Aorta (tissue), 5 donors: ENCODE data around the gene TRIM37. TPM values are rescaled to one million over a fixed set of nuclear protein-coding genes. Genes with fewer than 3 reads are reported as not detected.

Source experiments
- ATAC-seq: fragments of 200-7000 bp; cut with Tn5 transposase; one replicate; pipeline ENCODE4 v1.9.1; 2022; ENCODE audit warnings: moderate library complexity; ENCODE audit not compliant: low FRiP score
- DNase-seq, 2 donors: peaks; one replicate each; pipeline ENCODE4 v3.0.0-alpha.2; 2020
- H3K27ac ChIP-seq, 2 donors: one replicate each; pipeline ENCODE4 v1.5.1; 2013; ENCODE audit warnings: low read length in 2 of 2, mild to moderate bottlenecking in 2 of 2, moderate library complexity in 2 of 2, control low read depth in 1 of 2, inconsistent platforms in 1 of 2, low read depth in 1 of 2
- H3K27me3 ChIP-seq, 2 donors: one replicate each; pipeline ENCODE4 v1.6.1; 2013; ENCODE audit warnings: control low read depth in 1 of 2, low read length in 1 of 2, mild to moderate bottlenecking in 1 of 2, moderate library complexity in 1 of 2; ENCODE audit not compliant: insufficient read depth in 2 of 2, control insufficient read depth in 1 of 2
- H3K36me3 ChIP-seq, 2 donors: one replicate each; pipeline ENCODE4 v1.6.1; 2013; ENCODE audit warnings: control low read depth in 1 of 2, low read length in 1 of 2, mild to moderate bottlenecking in 1 of 2; ENCODE audit not compliant: insufficient read depth in 2 of 2, control insufficient read depth in 1 of 2
- H3K4me1 ChIP-seq, 2 donors: one replicate each; pipeline ENCODE4 v1.6.1; 2013; ENCODE audit warnings: low read length in 2 of 2, control low read depth in 1 of 2, mild to moderate bottlenecking in 1 of 2, moderate library complexity in 1 of 2; ENCODE audit not compliant: insufficient read depth in 2 of 2, control insufficient read depth in 1 of 2
- H3K4me3 ChIP-seq, 2 donors: one replicate each; pipeline ENCODE4 v1.5.1; 2013; ENCODE audit warnings: low read length in 2 of 2, control low read depth in 1 of 2, mild to moderate bottlenecking in 1 of 2
- H3K9me3 ChIP-seq: one replicate; pipeline ENCODE4 v1.6.1; 2013; ENCODE audit warnings: mild to moderate bottlenecking, low read length; ENCODE audit not compliant: control insufficient read depth
- WGBS, 2 donors: extraction: QIAGEN DNeasy Blood & Tissue Kit; methylation state at CpG; one replicate each; pipeline ENCODE4 v1.1.7; 2013; 5-methylcytosine and 5-hydroxymethylcytosine counted together
- intact Hi-C, 2 donors: fragments of 100-400 bp; cut with DNase I; formaldehyde crosslinking; loops; one replicate each; pipeline versions ENCODE4 v1.14.2 to v1.15.0; 2022
- polyA plus RNA-seq, 2 donors: library from polyadenylated mRNA; stranded (reverse); fragments of 200-250 nt; gene quantifications; one replicate each; pipeline ENCODE4 v1.2.3, GENCODE V29; 2013
- total RNA-seq, 2 donors: library from RNA; stranded (reverse); fragmentation: NEBNext Ultra II Directional; extraction: Animal tissue kit (Norgen Biotek cat#: 25700); gene quantifications; one replicate each; pipeline ENCODE4 v1.2.1, GENCODE V29; 2021
- donor health status: healthy with polysubstance abuse.
- donor health status: Bipolar disorder and iron deficiency.
- donor health status: DM: no; HTN: no; CAD: no.
- donor health status: DM: no; HTN: no; CAD: no.
- donor health status: DM: yes; HTN: yes; CAD: no.

Gene TRIM37
- total and polyA plus RNA-seq, 4 donors = 7.9 to 23.8 (median 14.2) TPM

- WGBS, 2 donors = 72 to 73% methylated on average over 2 of the region's 2 CpGs
- Histone ChIP-seq H3K36me3 (no peaks in the 10 kb centered on the region), H3K9me3 (no peaks in the 10 kb centered on the region), H3K4me1 (no peaks in the 10 kb centered on the region), H3K27me3 (no peaks in the 10 kb centered on the region), H3K4me3 (no peak overlapping the region), H3K27ac (no peak overlapping the region)
- ATAC-seq (no peak), DNase-seq (no peak)
- intact Hi-C loops = loop anchor here (5.0 to 10.0 kb wide), 3 partner anchors 296 to 423 kb away; no protein-coding TSS in a partner anchor
These were observed 98.7 kb downstream of the TRIM37 start for GRCh38 chr17:59007995-59008394.

- H3K4me3 ChIP-seq = no peak overlapping the region
- no peaks in the 10 kb centered on the region for H3K9me3 ChIP-seq
- intact Hi-C loops = loop anchor here (5.0 to 10.0 kb wide), 4 partner anchors 292 to 487 kb away; no protein-coding TSS in a partner anchor
- no peaks in the 10 kb centered on the region for H3K4me1 ChIP-seq
- DNase-seq (peak in 1 of 2 donors; percentile 51), ATAC-seq (peak; percentile 87)
- no peak overlapping the region for H3K27ac ChIP-seq
- H3K27me3 ChIP-seq = no peaks in the 10 kb centered on the region
- 24% methylated on average over 4 of the region's 4 CpGs for WGBS, 2 donors
- no peaks in the 10 kb centered on the region for H3K36me3 ChIP-seq
These were observed 102.2 kb downstream of the TRIM37 start for GRCh38 chr17:59004338-59005111.

- Histone ChIP-seq H3K4me3 (no peak overlapping the region), H3K27me3 (no peaks in the 10 kb centered on the region), H3K36me3 (peaks cover 0 to under 1% of the 10 kb centered on the region in 2 donors), H3K27ac (no peak overlapping the region), H3K4me1 (no peaks in the 10 kb centered on the region), H3K9me3 (no peaks in the 10 kb centered on the region)
- DNase-seq = no peak
- WGBS, 2 donors = 94 to 100% methylated on average over 1 of the region's 1 CpG
- ATAC-seq = no peak
- intact Hi-C loops = loop anchor here (5.0 to 10.0 kb wide), 3 partner anchors 292 to 487 kb away; no protein-coding TSS in a partner anchor
These were observed 102.8 kb downstream of the TRIM37 start for GRCh38 chr17:59003860-59004259.

GRCh38 chr17:59002848-59003247, 103.8 kb downstream of the TRIM37 start:
- no peaks in the 10 kb centered on the region for H3K4me1 ChIP-seq
- no peak overlapping the region for H3K4me3 ChIP-seq
- peaks cover 0 to 1% of the 10 kb centered on the region in 2 donors for H3K36me3 ChIP-seq
- ATAC-seq = no peak
- intact Hi-C loops = loop anchor here (5.0 to 10.0 kb wide), 3 partner anchors 291 to 486 kb away; no protein-coding TSS in a partner anchor
- DNase-seq = no peak
- no peaks in the 10 kb centered on the region for H3K27me3 ChIP-seq
- no peaks in the 10 kb centered on the region for H3K9me3 ChIP-seq
- H3K27ac ChIP-seq = no peak overlapping the region
- 97 to 100% methylated on average over 2 of the region's 2 CpGs for WGBS, 2 donors

- H3K4me1 ChIP-seq = no peaks in the 10 kb centered on the region
- H3K9me3 ChIP-seq = no peaks in the 10 kb centered on the region
- WGBS, 2 donors = 89 to 90% methylated on average over 3 of the region's 3 CpGs
- H3K4me3 ChIP-seq = no peak overlapping the region
- no peak for ATAC-seq
- peaks cover 0 to 1% of the 10 kb centered on the region in 2 donors for H3K36me3 ChIP-seq
- DNase-seq = no peak
- no peaks in the 10 kb centered on the region for H3K27me3 ChIP-seq
- no peak overlapping the region for H3K27ac ChIP-seq
- intact Hi-C loops = loop anchor here (5.0 to 10.0 kb wide), 3 partner anchors 290 to 485 kb away; no protein-coding TSS in a partner anchor
These were observed 104.6 kb downstream of the TRIM37 start for GRCh38 chr17:59002126-59002525.

GRCh38 chr17:59001158-59001814, 105.4 kb downstream of the TRIM37 start:
- Histone ChIP-seq H3K9me3 (no peaks in the 10 kb centered on the region), H3K36me3 (peaks cover 0 to 1% of the 10 kb centered on the region in 2 donors), H3K4me1 (no peaks in the 10 kb centered on the region), H3K27me3 (no peaks in the 10 kb centered on the region), H3K27ac (no peak overlapping the region), H3K4me3 (no peak overlapping the region)
- WGBS, 2 donors = 43 to 52% methylated on average over 10 of the region's 10 CpGs
- DNase-seq = peak in 1 of 2 donors; percentile 57
- intact Hi-C loops = loop anchor here (5.0 to 10.0 kb wide), 3 partner anchors 289 to 484 kb away; no protein-coding TSS in a partner anchor
- no peak for ATAC-seq

GRCh38 chr17:59000022-59000421, 106.7 kb downstream of the TRIM37 start:
- ATAC-seq (no peak), DNase-seq (no peak)
- Histone ChIP-seq H3K27ac (no peak overlapping the region), H3K4me3 (no peak overlapping the region), H3K4me1 (no peaks in the 10 kb centered on the region), H3K9me3 (no peaks in the 10 kb centered on the region), H3K36me3 (peaks cover 0 to 1% of the 10 kb centered on the region in 2 donors), H3K27me3 (no peaks in the 10 kb centered on the region)
- intact Hi-C loops = loop anchor here (5.0 to 10.0 kb wide), 3 partner anchors 288 to 483 kb away; no protein-coding TSS in a partner anchor
- 99 to 100% methylated on average over 1 of the region's 1 CpG for WGBS, 2 donors

- DNase-seq = no peak
- intact Hi-C loops = no loop called here
- no peak overlapping the region for H3K4me3 ChIP-seq
- H3K36me3 ChIP-seq = peaks cover 0 to 1% of the 10 kb centered on the region in 2 donors
- no peaks in the 10 kb centered on the region for H3K9me3 ChIP-seq
- WGBS, 2 donors = 95% methylated on average over 1 of the region's 1 CpG
- H3K27ac ChIP-seq = no peak overlapping the region
- ATAC-seq = no peak
- no peaks in the 10 kb centered on the region for H3K27me3 ChIP-seq
- H3K4me1 ChIP-seq = no peaks in the 10 kb centered on the region
These were observed 107.2 kb downstream of the TRIM37 start for GRCh38 chr17:58999500-58999899.
